ENCODE results near the gene PDZK1. TPM values are rescaled to one million over a fixed set of nuclear protein-coding genes. Genes with fewer than 3 reads are reported as not detected.

The PDZK1 gene
- total RNA-seq, 1 donor from 2014 or later: 1.7 TPM

- no peaks in the 10 kb centered on the region for H3K36me3 Mint-ChIP-seq (ENCODE audit: unreplicated experiment)
Observed at GRCh38 chr1:145710291-145711027, 3.3 kb upstream of the PDZK1 start.

GRCh38 chr1:145708063-145708462 lies 895 bp upstream of the PDZK1 start:
- Mint-ChIP-seq H3K27ac (ENCODE audit: unreplicated experiment) (no peak overlapping the region), H3K36me3 (ENCODE audit: unreplicated experiment) (no peaks in the 10 kb centered on the region), H3K4me3 (ENCODE audit: unreplicated experiment) (no peak overlapping the region), H3K27me3 (ENCODE audit: unreplicated experiment) (peaks cover 2% of the 10 kb centered on the region), H3K9me3 (ENCODE audit: unreplicated experiment) (no peaks in the 10 kb centered on the region), H3K4me1 (ENCODE audit: low read depth, unreplicated experiment) (peaks cover 2% of the 10 kb centered on the region)
- DNase-seq: no peak
- no peak for TF ChIP-seq CTCF (IDR thresholded peaks at IDR 0.05; ENCODE audit: partially characterized antibody, unreplicated experiment)

More at GRCh38 chr1:145710291-145711027, 3.3 kb upstream of the PDZK1 start:
- Mint-ChIP-seq H3K27me3 (ENCODE audit: unreplicated experiment) (peaks cover 2% of the 10 kb centered on the region), H3K9me3 (ENCODE audit: unreplicated experiment) (no peaks in the 10 kb centered on the region), H3K4me1 (ENCODE audit: low read depth, unreplicated experiment) (peaks cover 2% of the 10 kb centered on the region), H3K4me3 (ENCODE audit: unreplicated experiment) (no peak overlapping the region), H3K27ac (ENCODE audit: unreplicated experiment) (no peak overlapping the region)
- no peak for TF ChIP-seq CTCF (IDR thresholded peaks at IDR 0.05; ENCODE audit: partially characterized antibody, unreplicated experiment)
- DNase-seq: no peak

GRCh38 chr1:145706086-145706664 lies 993 bp downstream of the PDZK1 start:
- Mint-ChIP-seq H3K36me3 (ENCODE audit: unreplicated experiment) (no peaks in the 10 kb centered on the region), H3K4me1 (ENCODE audit: low read depth, unreplicated experiment) (peaks cover 2% of the 10 kb centered on the region), H3K9me3 (ENCODE audit: unreplicated experiment) (no peaks in the 10 kb centered on the region), H3K27ac (ENCODE audit: unreplicated experiment) (no peak overlapping the region), H3K4me3 (ENCODE audit: unreplicated experiment) (no peak overlapping the region), H3K27me3 (ENCODE audit: unreplicated experiment) (peaks cover 2% of the 10 kb centered on the region)
- DNase-seq: no peak
- TF ChIP-seq CTCF (IDR thresholded peaks at IDR 0.05; ENCODE audit: partially characterized antibody, unreplicated experiment): no peak

GRCh38 chr1:145705622-145706021 lies 1.5 kb downstream of the PDZK1 start:
- Mint-ChIP-seq H3K27ac (ENCODE audit: unreplicated experiment) (no peak overlapping the region), H3K4me3 (ENCODE audit: unreplicated experiment) (no peak overlapping the region)

More at GRCh38 chr1:145705622-145706021, 1.5 kb downstream of the PDZK1 start:
- Mint-ChIP-seq H3K36me3 (ENCODE audit: unreplicated experiment) (no peaks in the 10 kb centered on the region), H3K9me3 (ENCODE audit: unreplicated experiment) (no peaks in the 10 kb centered on the region), H3K27me3 (ENCODE audit: unreplicated experiment) (peaks cover 2% of the 10 kb centered on the region), H3K4me1 (ENCODE audit: low read depth, unreplicated experiment) (peaks cover 2% of the 10 kb centered on the region)
- no peak for DNase-seq
- TF ChIP-seq CTCF (IDR thresholded peaks at IDR 0.05; ENCODE audit: partially characterized antibody, unreplicated experiment): no peak
